K562 (cell line): ENCODE results near the gene EMID1. TPM values are rescaled to one million over a fixed set of nuclear protein-coding genes. Genes with fewer than 3 reads are reported as not detected.

Experiments
- ATAC-seq: fragments of 200-7000 bp; cut with Tn5 transposase; 3 replicates; pipeline ENCODE4 v1.9.1; 2020; ENCODE audit warnings: moderate library complexity
- BruUV-seq: library from RNA; stranded (reverse); fragments of 400-500 nt; replicated peaks from 2 replicates; lab custom pipeline; 2021; lab: Mats Ljungman, UMichigan
- CTCF ChIA-PET: fragments of 300-600 bp; formaldehyde crosslinking; extraction: SDS; loops from one replicate; lab custom pipeline; 2021; ENCODE audit warnings: low intra/inter-chr PET ratio; lab: Yijun Ruan, JAX
- POLR2A ChIA-PET: fragments of 300-600, 350-650 bp; sonication (Branson Sonifier 250); formaldehyde crosslinking; extraction: SDS; loops from one replicate; lab custom pipeline; 2021; ENCODE audit warnings: antibody characterized with exemption, inconsistent platforms; lab: Yijun Ruan, JAX
- DNase-seq, 4 experiments: peaks; one replicate each; pipeline versions ENCODE4 v3.0.0 to v3.0.0-alpha.2; 2011 to 2018; ENCODE audit warnings: low spot score in 3 of 4, mixed read lengths in 3 of 4; ENCODE audit errors: extremely low read depth in 1 of 4
- FAIRE-seq: peaks from 2 replicates; lab custom pipeline; 2011; peaks lifted over from hg19 to GRCh38; lab: Jason Lieb, UNC
- H2AFZ ChIP-seq: 2 replicates; pipeline ENCODE4 v1.6.0; 2011; ENCODE audit warnings: low read depth, low read length, control low read depth, inconsistent platforms
- H3K27ac ChIP-seq: fragments of 200-600 bp; 3 replicates; pipeline ENCODE4 v1.8.0; 2011; ENCODE audit warnings: low read depth, mild to moderate bottlenecking, control low read depth, inconsistent platforms, low read length, moderate library complexity, mixed read lengths; ENCODE audit errors: extremely low read depth
- H3K27me3 ChIP-seq, 2 experiments: fragments of 300-600 bp in 1 of 2; 2 replicates in 1 of 2; 3 replicates in 1 of 2; pipeline versions ENCODE4 v1.6.0 to v1.8.0; 2011; ENCODE audit warnings: inconsistent platforms in 2 of 2, low read length in 2 of 2, mild to moderate bottlenecking in 1 of 2, mixed read lengths in 1 of 2, moderate library complexity in 1 of 2; ENCODE audit not compliant: control insufficient read depth in 2 of 2, insufficient read depth in 2 of 2
- H3K36me3 ChIP-seq: fragments of 300-600 bp; 3 replicates; pipeline ENCODE4 v1.8.0; 2011; ENCODE audit warnings: mild to moderate bottlenecking, low read length, inconsistent platforms; ENCODE audit not compliant: control insufficient read depth, insufficient read depth
- H3K4me1 ChIP-seq, 2 experiments: fragments of 200-600 bp in 1 of 2; replicated peaks in 1 of 2; 2 replicates in 1 of 2; 3 replicates in 1 of 2; pipeline versions ENCODE4 v1.5.1 to v1.8.0; 2011; ENCODE audit warnings: inconsistent platforms in 2 of 2, low read length in 2 of 2, mild to moderate bottlenecking in 1 of 2, mixed read lengths in 1 of 2, moderate library complexity in 1 of 2; ENCODE audit not compliant: control insufficient read depth in 2 of 2, insufficient read depth in 2 of 2
- H3K4me2 ChIP-seq: 2 replicates; pipeline ENCODE4 v1.6.1; 2011; ENCODE audit warnings: low read length, control low read depth, inconsistent platforms, mixed read lengths; ENCODE audit not compliant: insufficient read depth
- H3K4me3 ChIP-seq: fragments of 200-600 bp; sonication (generic), shearing (Covaris generic); 2 replicates; pipeline ENCODE4 v1.5.1; 2016; ENCODE audit warnings: control low read depth, inconsistent platforms
- H3K79me2 ChIP-seq: fragments of 200-600 bp; 3 replicates; pipeline ENCODE4 v1.8.0; 2011; ENCODE audit warnings: low read length, inconsistent platforms; ENCODE audit not compliant: control insufficient read depth, insufficient read depth
- H3K9ac ChIP-seq, 2 experiments: 2 replicates each; pipeline versions ENCODE4 v1.6.0 to v1.6.1; 2011; ENCODE audit warnings: low read depth in 2 of 2, low read length in 2 of 2, control low read depth in 1 of 2, inconsistent platforms in 1 of 2, mild to moderate bottlenecking in 1 of 2, mixed read lengths in 1 of 2; ENCODE audit not compliant: insufficient read depth in 1 of 2
- H3K9me1 ChIP-seq: one replicate; pipeline ENCODE4 v1.6.0; 2011; ENCODE audit warnings: inconsistent platforms, mild to moderate bottlenecking, low read length, moderate library complexity; ENCODE audit not compliant: control insufficient read depth, insufficient read depth
- H3K9me3 ChIP-seq: replicated peaks from 2 replicates; pipeline ENCODE4 v1.5.1; 2011; ENCODE audit warnings: low read depth, low read length, inconsistent platforms; ENCODE audit not compliant: control insufficient read depth, insufficient read depth
- H4K20me1 ChIP-seq: replicated peaks from 2 replicates; pipeline ENCODE4 v1.6.1; 2011; ENCODE audit warnings: low read length, inconsistent platforms, mixed read lengths; ENCODE audit not compliant: control insufficient read depth, insufficient read depth
- CTBP1 ChIP-seq: fragments of 450-650 bp; IDR thresholded peaks from 2 replicates; pipeline ENCODE4 v1.6.1; 2016; ENCODE audit warnings: borderline replicate concordance
- DPF2 ChIP-seq: fragments of 450-650 bp; IDR thresholded peaks from 2 replicates; pipeline ENCODE4 v1.6.1; 2016
- RBM25 ChIP-seq: fragments of 200-400 bp; formaldehyde crosslinking; IDR thresholded peaks from 2 replicates; pipeline ENCODE4 v1.6.1; 2018; ENCODE audit warnings: low read length, low read depth, moderate library complexity; ENCODE audit not compliant: severe bottlenecking
- STAT5B ChIP-seq: fragments of 250-450 bp; sonication (Bioruptor Pico); IDR thresholded peaks from 2 replicates; pipeline ENCODE4 v1.8.0; 2021; ENCODE audit warnings: mild to moderate bottlenecking, inconsistent platforms
- ZNF764 ChIP-seq: fragments of 250-450 bp; sonication (Bioruptor Pico); IDR thresholded peaks from 2 replicates; pipeline ENCODE4 v1.4.0; 2020; ENCODE audit warnings: low read depth, mild to moderate bottlenecking, moderate library complexity
- WGBS: fragments of 100-300 bp; shearing (Covaris generic); methylation state at CpG from one replicate; pipeline ENCODE4 v1.1.6; 2016; ENCODE audit warnings: low coverage, mixed read lengths; ENCODE audit not compliant: insufficient coverage; ENCODE audit errors: missing lambda C conversion rate; 5-methylcytosine and 5-hydroxymethylcytosine counted together
- in situ Hi-C: fragments of 300-500 bp; cut with MboI; formaldehyde crosslinking; loops from 4 replicates; pipeline ENCODE4 v1.15.0; 2018; ENCODE audit warnings: inconsistent platforms, mixed read lengths
- intact Hi-C: fragments of 100-400 bp; cut with micrococcal nuclease; formaldehyde crosslinking; loops from 2 replicates; pipeline ENCODE4 v1.14.2; 2022
- polyA plus RNA-seq, 8 experiments: library from polyadenylated mRNA; depleted of rRNA in 4 of 8; stranded (reverse) in 5 of 8; unstranded in 3 of 8; fragments of >200 nt; fragmentation: Nextera tagmentation in 2 of 8; fragmentation: Illumina TruSeq in 1 of 8; extraction: Ambion mirVana in 2 of 8; extraction: Trizol in 1 of 8; gene quantifications; 2 replicates each; pipeline versions ENCODE4 v1.2.1 to v1.2.3, GENCODE V29; 2011 to 2014; ENCODE audit warnings: inconsistent platforms in 1 of 8, missing spikeins in 1 of 8
- total RNA-seq, 7 experiments: library from RNA; depleted of rRNA in 6 of 7; stranded (reverse); fragments of >200 nt in 6 of 7; fragmentation: Illumina TruSeq in 2 of 7; extraction: Trizol in 2 of 7; gene quantifications; 2 replicates each; pipeline versions ENCODE4 v1.2.1 to v1.2.3, GENCODE V29; 2011 to 2021; ENCODE audit warnings: low replicate concordance in 1 of 7
- TF ChIP-seq, protein P1 (sequence below): fragments of 450-650 bp; formaldehyde crosslinking; IDR thresholded peaks from 2 replicates; pipeline ENCODE4 v1.4.0; 2020; ENCODE audit warnings: mild to moderate bottlenecking, mixed read lengths

EMID1 gene
- total and polyA plus RNA-seq, 9 of the 15 experiments (the other 6 are each of a cell fraction or from before 2014, with no cell fraction given) = 0.15 to 7.2 (median 2.7) TPM

DNA sequence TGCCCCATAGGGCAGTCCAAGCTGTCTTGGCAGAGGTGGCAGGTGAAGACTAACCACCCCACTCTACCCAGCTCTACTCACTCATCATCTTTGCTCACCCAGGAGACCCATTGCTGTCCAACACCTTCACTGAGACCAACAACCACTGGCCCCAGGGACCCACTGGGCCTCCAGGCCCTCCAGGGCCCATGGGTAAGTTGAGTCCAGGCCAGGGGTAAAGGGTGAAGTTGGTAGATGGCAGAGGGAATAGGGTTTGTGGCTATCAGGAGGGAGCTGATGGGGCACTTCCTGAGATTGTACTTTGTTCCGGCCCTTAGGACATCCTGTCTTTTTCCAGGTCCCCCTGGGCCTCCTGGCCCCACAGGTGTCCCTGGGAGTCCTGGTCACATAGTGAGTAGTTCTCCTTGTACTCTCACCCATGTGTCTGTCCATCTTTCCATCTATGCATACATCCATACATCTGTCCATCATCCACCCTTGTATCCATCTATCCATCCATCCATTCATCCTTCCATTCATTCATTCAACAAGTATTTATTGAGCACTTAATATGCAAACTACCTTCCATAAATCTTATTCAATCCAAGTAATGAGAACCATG lies 27.7 kb downstream of the EMID1 start:
- H3K36me3 ChIP-seq = no peaks in the 10 kb centered on the region
- H3K27me3 ChIP-seq = no peaks in the 10 kb centered on the region
- H3K79me2 ChIP-seq = no peaks in the 10 kb centered on the region
- intact Hi-C loops (no loop called here), in situ Hi-C loops (no loop called here)
- BruUV-seq = no TSS peak
- no peak for ATAC-seq
- H4K20me1 ChIP-seq = no peaks in the 10 kb centered on the region
- no peak for DNase-seq
- H3K9me3 ChIP-seq = no peaks in the 10 kb centered on the region
- H3K4me1 ChIP-seq = no peaks in the 10 kb centered on the region; a peak in 2 of 5 replicates
- H3K27ac ChIP-seq = no peak overlapping the region
- H2AFZ ChIP-seq = no peak overlapping the region
- H3K4me2 ChIP-seq = no peak overlapping the region
- TF ChIP-seq ZNF764 (no peak), CTBP1 (no peak), RBM25 (no peak), DPF2 (no peak), STAT5B (CRISPR knock-in tag) (no peak)
- TF ChIP-seq, protein P1, sequence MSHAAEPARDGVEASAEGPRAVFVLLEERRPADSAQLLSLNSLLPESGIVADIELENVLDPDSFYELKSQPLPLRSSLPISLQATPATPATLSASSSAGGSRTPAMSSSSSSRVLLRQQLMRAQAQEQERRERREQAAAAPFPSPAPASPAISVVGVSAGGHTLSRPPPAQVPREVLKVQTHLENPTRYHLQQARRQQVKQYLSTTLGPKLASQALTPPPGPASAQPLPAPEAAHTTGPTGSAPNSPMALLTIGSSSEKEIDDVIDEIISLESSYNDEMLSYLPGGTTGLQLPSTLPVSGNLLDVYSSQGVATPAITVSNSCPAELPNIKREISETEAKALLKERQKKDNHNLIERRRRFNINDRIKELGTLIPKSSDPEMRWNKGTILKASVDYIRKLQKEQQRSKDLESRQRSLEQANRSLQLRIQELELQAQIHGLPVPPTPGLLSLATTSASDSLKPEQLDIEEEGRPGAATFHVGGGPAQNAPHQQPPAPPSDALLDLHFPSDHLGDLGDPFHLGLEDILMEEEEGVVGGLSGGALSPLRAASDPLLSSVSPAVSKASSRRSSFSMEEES (CRISPR knock-in tag) = no peak
- H3K4me3 ChIP-seq = no peak overlapping the region
- ChIA-PET CTCF (no interaction called here), POLR2A (interaction anchor here (0.6 kb wide), 1 partner anchor 19 kb away, joined by 4 read pairs; no protein-coding TSS in a partner anchor)
- H3K9me1 ChIP-seq = no peaks in the 10 kb centered on the region
- no peak for FAIRE-seq
- no peak overlapping the region for H3K9ac ChIP-seq
- WGBS = 38% methylated on average over 1 of the region's 1 CpG
